Endothelial cell of umbilical vein (primary cell): ENCODE results near the gene TF. TPM values are rescaled to one million over a fixed set of nuclear protein-coding genes. Genes with fewer than 3 reads are reported as not detected.

ENCODE experiments used
- BruUV-seq: library from RNA; stranded (reverse); fragments of 400-500 nt; replicated peaks from 2 replicates; lab custom pipeline; 2021; lab: Mats Ljungman, UMichigan
- CTCF ChIA-PET: fragments of 300-600, 350-600 bp; sonication (Branson Sonifier 250); formaldehyde crosslinking; loops from one replicate; lab custom pipeline; 2021; ENCODE audit warnings: antibody characterized with exemption, inconsistent platforms; lab: Charles Lee
- POLR2A ChIA-PET: fragments of 300-600, 350-600 bp; sonication (Branson Sonifier 250); formaldehyde crosslinking; loops from one replicate; lab custom pipeline; 2021; ENCODE audit warnings: antibody characterized with exemption, inconsistent platforms; lab: Charles Lee
- DNase-seq: peaks from one replicate; pipeline ENCODE4 v3.0.0-alpha.2; 2011; ENCODE audit warnings: low read depth, low spot score
- FAIRE-seq: peaks from 2 replicates; lab custom pipeline; 2011; peaks lifted over from hg19 to GRCh38; lab: Jason Lieb, UNC
- H2AFZ ChIP-seq: 2 replicates; pipeline ENCODE4 v1.6.0; 2012; ENCODE audit warnings: low read depth, low read length, control low read depth, inconsistent platforms
- H3K27ac ChIP-seq: 2 replicates; pipeline ENCODE4 v1.5.1; 2011; ENCODE audit warnings: low read depth, mild to moderate bottlenecking, control low read depth, low read length, moderate library complexity; ENCODE audit not compliant: insufficient read depth
- H3K27me3 ChIP-seq, 2 experiments: 2 replicates each; pipeline versions ENCODE4 v1.6.0 to v1.6.1; 2011; ENCODE audit warnings: low read length in 2 of 2, mixed read lengths in 1 of 2; ENCODE audit not compliant: control insufficient read depth in 2 of 2, insufficient read depth in 2 of 2
- H3K36me3 ChIP-seq, 2 experiments: 2 replicates in 1 of 2; 3 replicates in 1 of 2; pipeline ENCODE4 v1.5.1; 2011; ENCODE audit warnings: low read length in 2 of 2, mild to moderate bottlenecking in 1 of 2, moderate library complexity in 1 of 2; ENCODE audit not compliant: control insufficient read depth in 2 of 2, insufficient read depth in 2 of 2; ENCODE audit errors: extremely low read depth in 1 of 2
- H3K4me1 ChIP-seq: 3 replicates; pipeline ENCODE4 v1.5.1; 2011; ENCODE audit warnings: mild to moderate bottlenecking, low read length; ENCODE audit not compliant: control insufficient read depth, insufficient read depth; ENCODE audit errors: extremely low read depth
- H3K4me2 ChIP-seq: 2 replicates; pipeline ENCODE4 v1.6.1; 2011; ENCODE audit warnings: low read length, control low read depth, mixed read lengths; ENCODE audit not compliant: insufficient read depth
- H3K4me3 ChIP-seq, 3 experiments: fragments of 200-600 bp in 1 of 3; sonication (generic), shearing (Covaris generic) in 1 of 3; replicated peaks in 1 of 3; 2 replicates each; pipeline ENCODE4 v1.5.1; 2011 to 2016; ENCODE audit warnings: control low read depth in 3 of 3, low read length in 3 of 3, mild to moderate bottlenecking in 2 of 3, inconsistent platforms in 1 of 3, low read depth in 1 of 3, moderate library complexity in 1 of 3; ENCODE audit not compliant: insufficient read depth in 1 of 3
- H3K79me2 ChIP-seq: 2 replicates; pipeline ENCODE4 v1.6.0; 2012; ENCODE audit warnings: low read length, inconsistent platforms; ENCODE audit not compliant: control insufficient read depth, insufficient read depth
- H3K9ac ChIP-seq: replicated peaks from 2 replicates; pipeline ENCODE3; 2011; ENCODE audit warnings: low read length, control low read depth; ENCODE audit not compliant: insufficient read depth; ENCODE audit errors: extremely low read depth
- H3K9me1 ChIP-seq: replicated peaks from 3 replicates; pipeline ENCODE4 v1.6.0; 2011; ENCODE audit warnings: mild to moderate bottlenecking, low read length; ENCODE audit not compliant: control insufficient read depth, insufficient read depth; ENCODE audit errors: extremely low read depth
- H3K9me3 ChIP-seq: replicated peaks from 2 replicates; pipeline ENCODE4 v1.5.1; 2012; ENCODE audit warnings: low read length, inconsistent platforms; ENCODE audit not compliant: control insufficient read depth, insufficient read depth
- H4K20me1 ChIP-seq: replicated peaks from 2 replicates; pipeline ENCODE3; 2011; ENCODE audit warnings: mild to moderate bottlenecking, low read length; ENCODE audit not compliant: control insufficient read depth, insufficient read depth; ENCODE audit errors: extremely low read depth
- EZH2 ChIP-seq: IDR thresholded peaks from 2 replicates; pipeline ENCODE4 v1.6.1; 2012; ENCODE audit warnings: borderline replicate concordance, low read depth, mild to moderate bottlenecking, moderate library complexity, low read length, inconsistent platforms; ENCODE audit not compliant: severe bottlenecking
- FOS ChIP-seq: IDR thresholded peaks from 2 replicates; pipeline ENCODE4 v1.6.1; 2011; ENCODE audit warnings: mild to moderate bottlenecking, low read length, moderate library complexity, borderline replicate concordance; ENCODE audit not compliant: insufficient read depth
- GATA2 ChIP-seq: IDR thresholded peaks from 2 replicates; pipeline ENCODE4 v1.7.0; 2011; ENCODE audit warnings: low read depth, mild to moderate bottlenecking, moderate library complexity, mixed read lengths, low read length; ENCODE audit not compliant: insufficient read length, insufficient read depth
- JUN ChIP-seq: IDR thresholded peaks from 2 replicates; pipeline ENCODE4 v1.6.1; 2011; ENCODE audit warnings: borderline replicate concordance, low read depth; ENCODE audit not compliant: insufficient read length, insufficient read depth
- MYC ChIP-seq: IDR thresholded peaks from one replicate; pipeline ENCODE4 v1.6.1; 2011; ENCODE audit warnings: mild to moderate bottlenecking, low read depth, low read length
- POLR2A ChIP-seq: IDR thresholded peaks from 2 replicates; pipeline ENCODE4 v1.6.1; 2012; ENCODE audit warnings: low read depth, mild to moderate bottlenecking, control low read depth, low read length
- POLR2AphosphoS5 ChIP-seq: IDR thresholded peaks from 2 replicates; pipeline ENCODE4 v1.6.1; 2012; ENCODE audit warnings: low read depth, mild to moderate bottlenecking, control low read depth, low read length, moderate library complexity; ENCODE audit not compliant: insufficient read depth
- dilution Hi-C: fragments of 300-500 bp; cut with MboI; formaldehyde crosslinking; loops from one replicate; pipeline ENCODE4 v1.15.0; 2019; ENCODE audit warnings: low sequenced_read_pairs; ENCODE audit not compliant: extremely low pct_ligation_motif_present
- intact Hi-C: fragments of 100-400 bp; cut with micrococcal nuclease; formaldehyde crosslinking; loops from one replicate; pipeline ENCODE4 v1.10.0; 2022
- polyA plus RNA-seq, 4 experiments: library from polyadenylated mRNA; depleted of rRNA in 3 of 4; stranded (reverse) in 3 of 4; unstranded in 1 of 4; fragments of >200 nt; gene quantifications; 2 replicates each; pipeline versions ENCODE4 v1.2.1 to v1.2.3, GENCODE V29; 2011 to 2012; ENCODE audit warnings: missing spikeins in 1 of 4
- total RNA-seq: library from RNA; stranded (reverse); gene quantifications from 2 replicates; pipeline ENCODE4 v1.2.3, GENCODE V29; 2021
- TF ChIP-seq, protein P1 (sequence below), 2 donors: IDR thresholded peaks; 1 replicate in 1 of 2; 2 replicates in 1 of 2; pipeline ENCODE4 v1.5.1; 2011; ENCODE audit warnings: low read length in 2 of 2, mild to moderate bottlenecking in 2 of 2, moderate library complexity in 2 of 2, control low read depth in 1 of 2, inconsistent platforms in 1 of 2, low read depth in 1 of 2; ENCODE audit not compliant: insufficient read depth in 1 of 2; ENCODE audit errors: extremely low read depth in 1 of 2
- TF ChIP-seq, protein P2 (sequence below): IDR thresholded peaks from 2 replicates; pipeline ENCODE4 v1.6.1; 2011; ENCODE audit not compliant: insufficient read depth, insufficient read length

TF gene
- total and polyA plus RNA-seq, 2 donors (not counting 3 experiments of a cell fraction or from before 2014, with no cell fraction given) = 0.32 to 0.69 TPM

GRCh38 chr3:133820889-133821675, 74.9 kb downstream of the TF start:
- H3K27ac ChIP-seq = no peak overlapping the region
- H2AFZ ChIP-seq = no peak overlapping the region
- TF ChIP-seq POLR2A (no peak), GATA2 (no peak), EZH2 (no peak), POLR2AphosphoS5 (no peak), JUN (no peak), FOS (no peak), MYC (no peak)
- TF ChIP-seq, protein P1, sequence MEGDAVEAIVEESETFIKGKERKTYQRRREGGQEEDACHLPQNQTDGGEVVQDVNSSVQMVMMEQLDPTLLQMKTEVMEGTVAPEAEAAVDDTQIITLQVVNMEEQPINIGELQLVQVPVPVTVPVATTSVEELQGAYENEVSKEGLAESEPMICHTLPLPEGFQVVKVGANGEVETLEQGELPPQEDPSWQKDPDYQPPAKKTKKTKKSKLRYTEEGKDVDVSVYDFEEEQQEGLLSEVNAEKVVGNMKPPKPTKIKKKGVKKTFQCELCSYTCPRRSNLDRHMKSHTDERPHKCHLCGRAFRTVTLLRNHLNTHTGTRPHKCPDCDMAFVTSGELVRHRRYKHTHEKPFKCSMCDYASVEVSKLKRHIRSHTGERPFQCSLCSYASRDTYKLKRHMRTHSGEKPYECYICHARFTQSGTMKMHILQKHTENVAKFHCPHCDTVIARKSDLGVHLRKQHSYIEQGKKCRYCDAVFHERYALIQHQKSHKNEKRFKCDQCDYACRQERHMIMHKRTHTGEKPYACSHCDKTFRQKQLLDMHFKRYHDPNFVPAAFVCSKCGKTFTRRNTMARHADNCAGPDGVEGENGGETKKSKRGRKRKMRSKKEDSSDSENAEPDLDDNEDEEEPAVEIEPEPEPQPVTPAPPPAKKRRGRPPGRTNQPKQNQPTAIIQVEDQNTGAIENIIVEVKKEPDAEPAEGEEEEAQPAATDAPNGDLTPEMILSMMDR (IDR thresholded peaks at IDR 0.05; ENCODE audit: extremely low read depth in 1 of 2, insufficient read depth in 1 of 2, low read depth in 1 of 2, low read length in 2 of 2) = no peak
- TF ChIP-seq, protein P2, sequence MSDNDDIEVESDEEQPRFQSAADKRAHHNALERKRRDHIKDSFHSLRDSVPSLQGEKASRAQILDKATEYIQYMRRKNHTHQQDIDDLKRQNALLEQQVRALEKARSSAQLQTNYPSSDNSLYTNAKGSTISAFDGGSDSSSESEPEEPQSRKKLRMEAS = no peak
- H3K36me3 ChIP-seq = peaks cover 11 to 22% of the 10 kb centered on the region in 2 experiments
- H3K9me1 ChIP-seq = no peaks in the 10 kb centered on the region
- no peaks in the 10 kb centered on the region for H3K79me2 ChIP-seq
- ChIA-PET CTCF (interaction anchor here (0.9 to 2.1 kb wide), 4 partner anchors 92 to 390 kb away, joined by 3 to 10 read pairs (median 4); no protein-coding TSS in a partner anchor), POLR2A (no interaction called here)
- FAIRE-seq = no peak
- intact Hi-C loops = no loop called here
- H3K9ac ChIP-seq = no peak overlapping the region
- no peak for DNase-seq
- H3K27me3 ChIP-seq = no peaks in the 10 kb centered on the region
- no peaks in the 10 kb centered on the region for H3K9me3 ChIP-seq
- H3K4me2 ChIP-seq = no peak overlapping the region
- H3K4me3 ChIP-seq = no peak overlapping the region
- H4K20me1 ChIP-seq = no peaks in the 10 kb centered on the region
- no TSS peak for BruUV-seq
- dilution Hi-C loops = no loop called here
- no peaks in the 10 kb centered on the region for H3K4me1 ChIP-seq
